B cell (primary cell): Measurements from ENCODE around the gene ALG10. TPM values are rescaled to one million over a fixed set of nuclear protein-coding genes. Genes with fewer than 3 reads are reported as not detected.
"Not testable (repeated sequence)": the region's sequence is repeated elsewhere in the genome, so short reads cannot be mapped to it uniquely, and the experiment has no call there.

Experiments
- ATAC-seq: fragments of 200-7000 bp; cut with Tn5 transposase; one replicate; pipeline ENCODE4 v1.10.0; 2021; ENCODE audit warnings: low read depth, mild to moderate bottlenecking, moderate number of reproducible peaks, moderate library complexity
- CTCF ChIA-PET: fragments of 350-600 bp; sonication (Branson Sonifier 250); formaldehyde crosslinking; loops from one replicate; lab custom pipeline; 2021; ENCODE audit warnings: antibody characterized with exemption, inconsistent platforms; lab: Charles Lee
- POLR2A ChIA-PET: fragments of 350-600 bp; sonication (Branson Sonifier 250); formaldehyde crosslinking; loops from one replicate; lab custom pipeline; 2021; ENCODE audit warnings: antibody characterized with exemption; lab: Charles Lee
- DNase-seq: peaks from one replicate; pipeline ENCODE4 v3.0.0; 2013
- H2AFZ ChIP-seq: 2 replicates; pipeline ENCODE4 v1.6.1; 2012; ENCODE audit warnings: mild to moderate bottlenecking, low read depth, low read length; ENCODE audit not compliant: insufficient read depth, poor library complexity, severe bottlenecking
- H3K27ac ChIP-seq, 2 donors: 1 replicate in 1 of 2; 2 replicates in 1 of 2; pipeline ENCODE4 v1.5.1; 2012 to 2013; ENCODE audit warnings: low read length in 2 of 2, mild to moderate bottlenecking in 2 of 2, moderate library complexity in 1 of 2
- H3K27me3 ChIP-seq, 4 experiments: fragments of 200-600 bp in 1 of 4; sonication (generic) in 1 of 4; replicated peaks in 1 of 4; 1 replicate in 2 of 4; 2 replicates in 2 of 4; pipeline versions ENCODE4 v1.6.1 to v1.7.0; 2013 to 2016; ENCODE audit warnings: low read length in 3 of 4, mild to moderate bottlenecking in 2 of 4, mixed read lengths in 1 of 4, moderate library complexity in 1 of 4; ENCODE audit not compliant: insufficient read depth in 4 of 4, control insufficient read depth in 3 of 4; ENCODE audit errors: control extremely low read depth in 1 of 4
- H3K36me3 ChIP-seq, 2 experiments: replicated peaks in 1 of 2; 1 replicate in 1 of 2; 2 replicates in 1 of 2; pipeline versions ENCODE4 v1.6.1 to v1.7.1; 2013; ENCODE audit warnings: low read length in 1 of 2; ENCODE audit not compliant: insufficient read depth in 2 of 2, control insufficient read depth in 1 of 2; ENCODE audit errors: control extremely low read depth in 1 of 2, extremely low read depth in 1 of 2
- H3K4me1 ChIP-seq, 2 donors: fragments of 200-600 bp in 1 of 2; sonication (generic) in 1 of 2; 1 replicate in 1 of 2; 2 replicates in 1 of 2; pipeline versions ENCODE4 v1.5.1 to v1.6.1; 2013 to 2017; ENCODE audit warnings: low read length in 2 of 2; ENCODE audit not compliant: control insufficient read depth in 2 of 2, insufficient read depth in 2 of 2
- H3K4me2 ChIP-seq: replicated peaks from 2 replicates; pipeline ENCODE3; 2012; ENCODE audit warnings: mild to moderate bottlenecking, low read depth, low read length; ENCODE audit not compliant: poor library complexity, severe bottlenecking
- H3K4me3 ChIP-seq, 5 experiments: fragments of 200-600 bp in 1 of 5; sonication (generic) in 1 of 5; 1 replicate in 3 of 5; 2 replicates in 2 of 5; pipeline versions ENCODE4 v1.5.1 to v1.7.0; 2011 to 2016; ENCODE audit warnings: low read length in 4 of 5, mild to moderate bottlenecking in 4 of 5, low read depth in 2 of 5, control low read depth in 1 of 5, moderate library complexity in 1 of 5; ENCODE audit not compliant: insufficient read depth in 1 of 5; ENCODE audit errors: control extremely low read depth in 1 of 5, extremely low read depth in 1 of 5
- H3K79me2 ChIP-seq: fragments of 200-600 bp; sonication (generic); one replicate; pipeline ENCODE4 v1.6.0; 2016; ENCODE audit warnings: low read length; ENCODE audit not compliant: control insufficient read depth, insufficient read depth
- H3K9ac ChIP-seq: fragments of 200-600 bp; sonication (generic); 2 replicates; pipeline ENCODE4 v1.6.1; 2017; ENCODE audit warnings: mild to moderate bottlenecking, low read length, moderate library complexity
- H3K9me3 ChIP-seq, 3 donors: one replicate each; pipeline versions ENCODE4 v1.6.1 to v1.7.1; 2013; ENCODE audit warnings: low read length in 2 of 3; ENCODE audit not compliant: control insufficient read depth in 2 of 3, insufficient read depth in 1 of 3; ENCODE audit errors: control extremely low read depth in 1 of 3
- H4K20me1 ChIP-seq: 2 replicates; pipeline ENCODE4 v1.6.0; 2012; ENCODE audit warnings: mild to moderate bottlenecking, low read length; ENCODE audit not compliant: insufficient read depth, control insufficient read depth, poor library complexity, severe bottlenecking
- H3K27ac Mint-ChIP-seq: one replicate; pipeline ENCODE4 v1.8.0; 2021; ENCODE audit warnings: mixed read lengths
- H3K27me3 Mint-ChIP-seq: one replicate; pipeline ENCODE4 v1.8.0; 2021; ENCODE audit warnings: mixed read lengths
- H3K4me1 Mint-ChIP-seq: one replicate; pipeline ENCODE4 v1.8.0; 2021; ENCODE audit warnings: mixed read lengths
- H3K4me3 Mint-ChIP-seq: one replicate; pipeline ENCODE4 v1.8.0; 2021; ENCODE audit warnings: mixed read lengths
- H3K9me3 Mint-ChIP-seq: one replicate; pipeline ENCODE4 v1.8.0; 2022; ENCODE audit warnings: mixed read lengths; ENCODE audit not compliant: insufficient read depth
- CTCF ChIP-seq: fragments of 200-600 bp; IDR thresholded peaks from one replicate; pipeline ENCODE4 v1.8.0; 2022; ENCODE audit warnings: antibody characterized with exemption, mild to moderate bottlenecking
- EZH2 ChIP-seq: IDR thresholded peaks from 2 replicates; pipeline ENCODE4 v1.6.1; 2012; ENCODE audit warnings: borderline replicate concordance, low read depth, mild to moderate bottlenecking, moderate library complexity, low read length; ENCODE audit not compliant: insufficient read depth, poor library complexity, severe bottlenecking
- WGBS: methylation state at CpG from one replicate; pipeline ENCODE4 v1.1.5; 2013; ENCODE audit warnings: missing lambda C conversion rate; ENCODE audit not compliant: insufficient coverage; 5-methylcytosine and 5-hydroxymethylcytosine counted together
- intact Hi-C: fragments of 100-400 bp; cut with micrococcal nuclease; formaldehyde crosslinking; loops from one replicate; pipeline ENCODE4 v1.10.0; 2022
- polyA plus RNA-seq: library from polyadenylated mRNA; depleted of rRNA; stranded (reverse); fragments of >200 nt; gene quantifications from 2 replicates; pipeline ENCODE4 v1.2.3, GENCODE V29; 2012
- total RNA-seq, 2 donors: library from RNA; stranded (reverse); fragments of 120-200 nt in 1 of 2; gene quantifications; 1 replicate in 1 of 2; 2 replicates in 1 of 2; pipeline versions ENCODE4 v1.2.3 to v1.2.4, GENCODE V29; 2013 to 2022

ALG10 gene
- total and polyA plus RNA-seq, 2 donors (not counting 1 experiment from before 2014, with no cell fraction given): 3.0 to 17.0 TPM

- WGBS: 100% methylated on average over 1 of the region's 1 CpG
Measured at GRCh38 chr12:34021071-34021470, 1.2 kb upstream of the ALG10 start.

GRCh38 chr12:34027661-34028060 lies 5.4 kb downstream of the ALG10 start:
- H3K9ac ChIP-seq, H3K4me1 ChIP-seq, DNase-seq, H3K4me2 ChIP-seq, intact Hi-C loops, H3K79me2 ChIP-seq, H3K9me3 ChIP-seq, H3K27me3 ChIP-seq, H3K27me3 Mint-ChIP-seq, H3K27ac ChIP-seq, H4K20me1 ChIP-seq, POLR2A ChIA-PET, CTCF ChIA-PET, H2AFZ ChIP-seq, H3K9me3 Mint-ChIP-seq, H3K27ac Mint-ChIP-seq, H3K4me3 Mint-ChIP-seq, H3K4me3 ChIP-seq, H3K36me3 ChIP-seq, ATAC-seq: not testable (repeated sequence)
- no CpG with 5 or more reads among the region's 2 CpGs for WGBS
- peaks cover 10% of the 10 kb centered on the region for H3K4me1 Mint-ChIP-seq

More at GRCh38 chr12:34021071-34021470, 1.2 kb upstream of the ALG10 start:
- Histone ChIP-seq H3K27me3 (no peaks in the 10 kb centered on the region), H3K4me2 (no peak overlapping the region), H3K36me3 (peaks cover 0 to 3% of the 10 kb centered on the region in 2 experiments), H3K4me1 (peaks cover 6 to 8% of the 10 kb centered on the region in 2 donors), H3K9ac (no peak overlapping the region), H3K79me2 (no peaks in the 10 kb centered on the region), H4K20me1 (no peaks in the 10 kb centered on the region), H3K9me3 (no peaks in the 10 kb centered on the region), H3K27ac (no peak overlapping the region), H2AFZ (peak overlapping the region; percentile 85), H3K4me3 (no peak overlapping the region)
- intact Hi-C loops: no loop called here
- H3K27ac Mint-ChIP-seq: peak overlapping the region; percentile 21
- TF ChIP-seq EZH2 (no peak), CTCF (no peak)
- peaks cover 19% of the 10 kb centered on the region for H3K4me1 Mint-ChIP-seq
- peak; percentile 14 for DNase-seq
- ChIA-PET POLR2A (no interaction called here), CTCF (interaction anchor here (1.3 to 4.6 kb wide), 5 partner anchors 14 to 1565 kb away, joined by 3 to 84 read pairs (median 6); partner anchors contain the start of gene YARS2)
- H3K9me3 Mint-ChIP-seq: no peaks in the 10 kb centered on the region
- peaks cover 5% of the 10 kb centered on the region for H3K27me3 Mint-ChIP-seq
- ATAC-seq: no peak
- H3K4me3 Mint-ChIP-seq: peak overlapping the region; percentile 26
